Activated CD4-positive, CD25-positive, alpha-beta regulatory T cell treated with anti-CD3 and anti-CD28 coated beads, Interleukin-2, amount 50 U/mL, for 72 hours (primary cell): ENCODE data around the gene TEKT2.

ENCODE experiments used
- DNase-seq: peaks from one replicate; pipeline ENCODE4 v3.0.0; 2021

Gene TEKT2

DNA sequence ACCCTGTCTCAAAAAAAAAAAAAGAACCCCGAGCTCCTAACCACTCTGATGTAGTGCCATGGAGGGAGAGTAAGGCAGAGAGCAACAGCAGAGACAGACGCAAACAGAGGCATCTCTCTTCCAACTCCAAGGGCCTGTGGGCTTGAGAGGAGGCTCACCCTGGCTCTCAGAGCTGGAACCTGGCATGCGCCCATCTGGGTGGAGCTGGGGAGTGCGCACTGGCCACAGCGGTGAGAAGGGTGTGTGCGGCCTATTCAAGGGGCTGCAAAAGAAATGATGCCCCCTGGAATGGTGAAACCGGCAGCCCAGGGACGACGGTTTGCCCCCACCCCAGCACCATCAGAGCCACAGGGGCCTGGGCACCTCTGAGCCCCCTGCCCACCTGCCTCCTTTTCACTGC is 23.5 kb downstream of the TEKT2 start:
- no peak for DNase-seq

DNA sequence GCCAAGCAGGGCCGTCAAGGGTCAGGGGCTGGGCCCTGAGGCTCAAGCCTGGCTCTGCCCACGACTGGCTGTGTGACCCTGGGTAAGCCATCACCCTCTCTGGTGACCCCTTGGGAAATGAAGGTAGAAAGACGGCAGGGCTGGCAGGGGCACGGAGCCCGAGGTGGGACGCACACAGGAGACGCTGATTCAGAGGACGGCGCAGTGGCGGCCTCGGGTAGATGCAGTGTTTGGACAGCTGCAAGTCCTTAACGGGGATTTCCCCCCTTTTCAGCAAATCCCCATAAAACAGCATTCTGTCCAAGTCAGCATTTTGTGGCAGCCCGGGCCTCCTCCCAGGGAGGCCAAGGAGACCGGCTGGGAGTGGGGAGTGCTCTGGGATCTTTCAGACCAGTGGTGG is 24.4 kb downstream of the TEKT2 start:
- no peak for DNase-seq

DNA sequence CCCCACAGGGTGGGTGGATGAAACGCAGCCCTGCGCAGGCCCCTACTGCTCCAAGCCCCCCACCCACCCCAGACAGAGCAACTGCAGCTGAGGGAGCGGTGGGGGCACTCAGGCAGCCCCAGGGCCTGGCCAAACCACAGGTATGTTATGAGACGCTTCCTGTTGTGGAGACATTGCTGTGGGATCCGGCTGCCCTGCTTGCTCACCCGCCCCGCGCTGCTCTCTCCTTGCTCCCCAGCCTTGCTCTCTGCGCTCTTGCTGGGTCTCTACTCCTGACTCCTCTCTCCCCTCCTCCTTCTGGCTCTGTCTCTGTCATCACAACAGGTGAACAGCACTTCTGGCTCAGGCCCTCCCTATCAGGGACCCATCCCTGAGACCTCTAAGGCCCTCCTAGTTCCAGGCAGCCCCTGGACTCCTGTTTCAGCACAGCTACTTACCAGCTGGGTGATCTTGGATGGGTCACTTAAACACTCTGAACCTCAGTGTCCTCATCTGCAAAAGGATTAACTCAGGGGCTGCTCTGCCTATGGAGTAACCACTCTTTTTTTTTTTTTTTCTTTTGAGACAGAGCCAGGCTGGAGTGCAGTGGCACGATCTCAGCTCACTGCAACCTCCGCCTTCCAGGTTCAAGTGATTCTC is 25.3 kb downstream of the TEKT2 start:
- DNase-seq = no peak

DNA sequence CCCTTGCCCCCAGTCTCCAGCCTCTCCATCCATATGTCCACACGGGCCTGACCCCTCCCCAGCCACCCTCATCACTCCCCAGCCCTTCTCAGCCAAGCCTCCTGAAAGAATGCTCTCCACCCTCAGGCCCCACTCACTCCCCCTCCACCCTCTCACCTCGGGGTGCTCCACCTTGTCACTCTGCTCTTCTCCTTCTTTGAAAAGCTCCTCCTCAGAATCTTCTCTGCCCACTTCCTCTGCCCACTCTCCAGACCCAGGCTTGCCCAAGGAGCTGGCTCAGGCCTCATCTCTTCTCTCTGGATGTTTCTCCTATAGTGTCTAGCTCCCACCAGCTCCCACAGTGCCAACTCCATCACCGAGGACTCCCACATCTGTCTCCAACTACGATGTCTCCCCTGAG is 27.3 kb downstream of the TEKT2 start:
- DNase-seq = no peak

DNA sequence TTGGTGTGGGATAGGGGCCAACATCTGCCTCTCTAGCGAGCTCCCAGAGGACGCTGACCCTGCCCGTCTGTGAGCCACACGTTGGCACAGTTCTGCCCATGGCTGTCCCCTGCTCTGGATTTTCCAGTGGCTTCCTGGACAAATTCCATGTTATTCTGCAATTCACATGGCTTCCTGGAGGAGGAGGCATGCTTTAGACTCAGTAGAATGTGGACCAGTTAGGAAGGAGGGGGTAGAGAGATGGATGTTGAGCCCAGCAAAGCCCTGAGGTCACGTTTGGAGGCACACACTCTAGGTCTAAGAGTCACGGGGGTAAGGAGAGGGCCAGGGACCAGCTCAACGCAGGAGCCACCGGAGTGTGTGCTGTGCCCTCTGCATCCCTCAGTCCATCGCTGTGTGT is 28.9 kb downstream of the TEKT2 start:
- no peak for DNase-seq

DNA sequence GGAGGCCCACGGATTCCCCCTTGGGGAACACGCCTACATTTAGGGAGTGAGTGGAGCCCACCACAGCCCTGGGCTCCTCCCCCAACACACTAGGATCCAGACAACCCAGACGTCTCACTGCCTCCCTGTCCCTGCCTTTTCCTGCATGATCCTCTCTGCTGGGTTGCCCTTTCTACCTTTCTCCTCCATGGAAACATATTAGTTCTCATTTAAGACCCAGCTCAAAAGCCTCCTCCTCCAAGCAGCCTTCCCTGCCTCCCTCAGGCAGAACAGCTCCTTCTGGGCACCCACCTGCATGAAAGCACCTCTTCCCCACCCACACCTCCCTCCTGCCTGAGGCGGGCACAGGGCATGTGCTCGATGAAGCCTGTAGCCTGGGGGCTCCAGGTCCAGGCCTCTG is 30.5 kb downstream of the TEKT2 start:
- no peak for DNase-seq

DNA sequence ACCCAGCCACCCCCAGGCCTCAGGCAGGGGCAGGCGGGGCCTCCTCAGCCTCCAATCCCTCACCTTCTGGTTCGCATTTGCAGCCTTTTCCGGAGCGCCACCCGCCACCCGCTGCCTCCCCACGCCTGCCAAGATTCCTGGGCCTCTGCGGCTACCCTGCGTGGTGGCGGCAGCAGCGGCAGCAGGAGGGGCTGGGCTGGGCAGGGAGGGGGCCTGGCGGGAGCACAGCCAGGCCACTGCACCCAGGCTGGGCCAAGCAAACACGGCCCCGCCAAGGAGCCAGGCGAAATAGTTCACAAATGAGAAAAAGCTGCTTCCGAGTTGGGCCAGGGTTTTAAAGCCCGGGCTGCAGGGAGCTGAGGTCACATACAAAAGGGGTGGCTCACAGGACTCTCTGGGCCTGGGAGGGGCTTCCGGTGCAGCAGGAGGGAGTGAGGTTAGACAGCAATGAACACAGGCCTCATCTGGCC is 31.3 kb downstream of the TEKT2 start:
- no peak for DNase-seq

DNA sequence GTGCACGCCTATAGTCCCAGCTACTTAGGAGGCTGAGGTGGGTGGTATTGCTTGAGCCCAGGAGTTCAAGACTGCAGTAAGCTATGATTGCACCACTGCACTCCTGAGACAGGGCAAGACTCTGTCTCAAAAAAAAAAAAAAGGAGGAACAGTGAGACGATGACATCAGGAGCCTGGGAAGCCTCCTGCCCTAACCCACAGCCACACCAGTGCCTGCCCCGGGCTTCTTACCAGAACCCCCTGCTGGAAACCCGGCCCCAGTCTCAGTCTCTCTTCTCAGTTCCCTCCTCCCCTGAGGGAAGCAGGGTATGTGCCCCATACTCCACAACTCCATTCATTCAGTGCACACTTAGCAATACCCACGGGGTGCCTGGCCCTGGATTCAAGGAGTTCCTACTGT is 32.0 kb downstream of the TEKT2 start:
- no peak for DNase-seq

DNA sequence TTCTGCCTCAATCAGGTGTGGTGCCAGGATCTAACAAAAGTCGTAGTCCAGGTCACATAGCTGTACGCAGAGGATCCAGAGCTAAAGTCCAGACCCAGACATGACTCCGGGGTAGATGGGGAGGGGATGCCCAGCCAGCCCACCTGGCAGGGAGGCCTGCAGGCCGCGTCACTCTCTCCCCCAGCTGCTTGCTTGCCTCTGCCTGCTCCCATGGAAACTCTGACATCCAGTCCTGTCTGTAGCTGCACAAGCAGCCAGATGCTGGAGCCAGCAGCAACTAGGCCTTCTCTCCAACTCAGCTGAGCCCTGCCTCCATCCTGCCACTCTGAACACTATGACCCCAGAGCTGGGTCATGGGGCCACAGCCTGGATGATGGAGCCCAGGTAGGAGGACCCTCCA is 33.0 kb downstream of the TEKT2 start:
- DNase-seq = no peak

DNA sequence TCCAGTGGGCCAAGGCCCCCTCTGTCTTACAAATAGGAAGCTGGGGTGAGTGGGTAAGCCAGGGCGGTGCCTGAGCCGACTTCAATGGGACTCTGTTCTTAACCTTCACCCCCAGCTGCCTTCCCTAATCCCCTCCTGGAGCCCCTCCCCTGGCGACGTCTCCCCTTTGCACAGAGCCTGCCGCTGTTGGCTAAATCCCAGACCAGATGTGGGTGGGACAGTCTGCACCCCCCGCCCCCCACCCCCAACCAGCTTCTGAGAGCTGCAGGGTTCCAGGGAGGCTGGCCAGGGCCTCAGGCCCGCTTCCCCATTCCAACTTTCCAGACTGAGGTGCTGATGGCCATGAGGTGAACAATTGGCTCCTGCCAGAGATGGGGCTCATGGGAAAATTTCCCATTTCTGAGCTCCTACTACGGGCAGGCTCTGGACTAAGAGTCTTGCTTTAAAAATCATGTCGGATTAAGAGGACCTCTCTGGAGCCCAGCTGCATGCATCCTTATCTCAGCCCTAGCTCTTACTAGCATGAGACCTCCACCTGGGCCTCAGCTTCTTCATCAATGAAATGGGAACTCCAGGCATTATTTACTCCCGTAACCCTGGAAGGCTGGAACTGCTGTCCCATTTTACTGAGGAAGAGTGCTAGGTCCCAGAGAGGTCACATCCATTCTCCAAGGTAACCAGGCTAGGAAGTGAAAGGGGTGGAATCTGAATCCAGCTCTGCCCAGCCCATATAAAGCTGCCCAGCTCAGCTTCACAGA is 34.7 kb downstream of the TEKT2 start:
- DNase-seq = no peak

DNA sequence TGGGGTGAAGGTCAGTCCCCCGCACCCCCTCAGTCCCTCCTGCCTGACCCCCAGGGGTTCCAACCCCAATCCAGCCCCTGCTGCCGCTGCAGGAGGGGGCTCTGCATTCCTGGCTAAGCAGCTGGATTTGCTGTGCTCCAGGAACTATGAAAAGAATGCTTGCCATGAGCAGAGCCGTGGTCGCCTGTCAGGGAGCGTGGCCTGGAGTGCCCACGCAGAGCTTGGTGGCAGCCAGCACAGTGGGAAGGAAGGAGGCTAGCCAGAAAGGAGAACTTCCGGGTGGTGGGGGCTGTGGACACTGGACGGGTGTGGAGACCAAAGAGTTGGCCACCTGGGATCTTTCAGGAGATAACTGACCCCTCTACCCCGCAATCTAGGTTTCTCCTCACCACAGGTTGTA is 35.6 kb downstream of the TEKT2 start:
- no peak for DNase-seq

DNA sequence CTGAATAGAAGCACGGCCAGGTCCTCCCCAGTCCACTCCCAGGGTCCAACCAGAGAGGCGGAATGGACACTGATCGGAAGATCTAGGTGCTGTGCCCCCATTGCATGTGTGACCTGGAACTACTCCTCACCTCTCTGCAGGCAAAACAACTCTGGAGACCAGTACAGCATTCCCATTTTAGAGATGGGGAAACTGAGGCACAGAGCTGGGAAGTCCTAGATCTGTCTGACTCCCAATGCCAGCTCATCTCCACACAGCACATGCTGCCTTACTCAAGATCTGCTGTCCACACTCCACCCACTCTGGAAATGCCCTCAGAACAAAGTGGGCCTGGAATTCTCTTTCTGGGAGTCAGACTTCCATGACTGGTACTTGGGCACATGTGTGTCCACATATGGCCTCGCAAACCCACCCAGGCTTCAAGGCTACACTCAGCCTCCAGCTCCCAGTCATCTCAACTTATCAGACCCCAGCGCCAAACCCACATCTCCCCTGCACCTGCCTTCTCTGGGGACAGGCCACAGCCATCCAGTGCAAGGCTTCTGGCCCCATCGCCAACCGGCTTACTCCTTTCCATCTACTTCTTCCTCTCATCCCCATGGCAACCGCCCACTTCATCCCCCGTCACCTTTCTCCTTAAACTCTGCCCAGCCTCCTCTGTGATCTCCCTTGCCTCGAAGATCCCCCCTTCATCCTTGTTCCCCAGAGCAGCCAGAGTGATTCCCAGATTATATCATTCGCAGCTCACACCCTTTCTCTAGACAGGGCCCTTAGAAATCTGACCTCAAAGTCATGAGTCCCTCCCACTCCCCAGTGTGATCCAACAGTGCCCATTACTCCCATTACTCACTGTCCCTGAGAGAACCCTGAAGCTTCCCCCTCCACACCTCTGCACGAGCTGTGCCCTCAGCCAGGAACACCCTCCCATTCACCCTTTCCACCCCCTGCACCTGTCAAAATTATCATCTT is 38.5 kb downstream of the TEKT2 start:
- no peak for DNase-seq

DNA sequence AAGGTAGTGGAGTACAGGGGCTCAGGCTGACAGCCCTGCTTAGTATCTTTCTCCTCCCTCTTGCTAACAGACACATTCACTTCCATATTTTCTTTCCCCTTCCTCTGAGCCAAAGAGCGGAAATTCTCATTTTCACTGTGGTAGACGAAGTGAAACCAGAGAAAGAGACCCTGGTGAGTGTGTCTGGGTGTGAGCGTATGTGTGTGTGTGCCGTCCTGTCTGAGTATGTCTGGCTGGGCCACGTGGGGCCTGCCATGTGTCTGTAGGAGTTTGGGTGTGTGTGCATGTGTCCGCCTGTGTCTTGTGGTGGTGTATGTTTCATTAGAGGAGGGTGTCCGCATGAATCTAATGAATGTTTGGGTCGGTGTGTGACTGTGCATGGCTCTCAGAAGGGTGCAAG is 39.5 kb downstream of the TEKT2 start:
- DNase-seq = no peak

DNA sequence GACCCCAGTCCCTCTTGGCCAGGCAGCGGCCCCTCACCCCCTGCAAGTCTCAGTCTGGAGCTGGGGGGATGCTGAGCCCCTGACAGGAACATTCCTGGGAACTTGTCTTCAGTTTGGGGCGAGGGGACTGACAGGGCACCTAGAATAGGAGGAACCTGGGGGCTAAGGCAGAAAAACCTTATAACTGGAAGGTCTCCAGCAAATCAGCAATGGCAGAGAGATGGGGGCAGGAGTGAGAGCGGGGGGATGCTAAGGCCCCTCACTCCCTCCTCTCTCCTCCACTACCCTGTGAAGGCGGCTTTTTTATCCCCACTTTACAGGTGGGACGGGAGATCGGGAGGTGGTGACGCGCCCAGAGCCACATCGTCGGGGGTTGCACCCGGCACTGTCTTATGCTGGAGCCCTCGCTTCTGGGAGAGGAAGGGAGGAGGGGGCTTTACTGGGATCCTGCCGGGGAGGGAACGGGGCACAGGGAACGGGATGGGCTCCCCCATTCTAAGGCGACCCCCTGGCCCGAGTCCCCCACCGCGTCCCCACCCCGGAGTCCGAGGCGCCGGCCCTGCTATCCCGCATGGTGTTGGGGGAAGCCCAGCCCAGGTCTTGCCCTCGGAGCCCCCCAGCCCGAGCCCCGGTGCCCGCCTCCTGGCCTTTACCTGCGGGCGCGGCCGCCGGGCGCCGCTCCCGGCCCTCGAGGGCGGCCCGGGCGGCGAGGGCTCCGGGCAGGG is 40.7 kb downstream of the TEKT2 start:
- DNase-seq = no peak

DNA sequence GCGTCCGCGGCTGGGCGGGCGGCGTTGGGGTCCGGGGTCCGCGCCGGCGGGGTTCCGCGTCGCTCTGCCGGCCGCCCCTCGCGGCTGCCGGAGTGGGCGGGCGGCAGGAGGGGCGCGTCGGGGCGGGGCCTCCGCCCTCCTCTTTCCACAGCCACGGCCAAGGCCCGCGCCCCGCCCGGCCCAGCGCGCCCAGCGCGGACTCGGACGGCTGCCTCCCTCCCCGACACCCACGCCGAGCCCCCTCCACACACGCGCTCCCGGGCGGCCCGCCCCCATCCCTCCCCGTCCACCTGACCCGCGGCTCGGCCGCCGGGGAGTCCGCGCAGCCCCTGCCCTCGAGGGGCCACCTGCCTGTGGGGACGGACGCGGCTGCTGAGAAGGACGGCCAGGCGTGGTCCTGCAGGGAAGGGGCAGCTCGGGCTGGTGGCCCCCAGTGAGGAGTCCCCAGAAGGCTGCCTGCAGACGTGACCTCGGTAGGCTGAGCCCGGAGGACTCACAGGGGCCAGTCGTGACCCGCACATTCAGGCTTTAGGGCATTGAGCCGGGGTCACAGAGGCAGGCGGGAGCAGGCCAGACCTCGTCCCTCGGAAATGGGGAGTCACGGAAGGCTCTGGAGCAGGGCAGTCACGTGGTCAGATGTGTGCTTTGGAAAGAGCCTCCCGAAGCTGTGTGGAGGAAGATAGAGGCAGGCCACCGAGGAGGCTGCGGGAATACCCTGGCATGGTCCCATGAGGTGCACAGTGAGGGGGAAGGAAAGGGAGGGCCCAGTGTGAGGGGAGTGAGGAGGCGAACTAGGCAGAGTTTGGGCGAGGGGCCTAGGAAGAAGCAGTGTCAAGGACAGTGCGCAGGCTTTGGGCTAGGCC is 41.5 kb downstream of the TEKT2 start, which contains the start of gene COL8A2:
Gene COL8A2 (minus strand): TSS at position 94 of the 863 bp plus-strand sequence. CDS start 24,980 bp downstream, outside the sequence.
- no peak for DNase-seq

DNA sequence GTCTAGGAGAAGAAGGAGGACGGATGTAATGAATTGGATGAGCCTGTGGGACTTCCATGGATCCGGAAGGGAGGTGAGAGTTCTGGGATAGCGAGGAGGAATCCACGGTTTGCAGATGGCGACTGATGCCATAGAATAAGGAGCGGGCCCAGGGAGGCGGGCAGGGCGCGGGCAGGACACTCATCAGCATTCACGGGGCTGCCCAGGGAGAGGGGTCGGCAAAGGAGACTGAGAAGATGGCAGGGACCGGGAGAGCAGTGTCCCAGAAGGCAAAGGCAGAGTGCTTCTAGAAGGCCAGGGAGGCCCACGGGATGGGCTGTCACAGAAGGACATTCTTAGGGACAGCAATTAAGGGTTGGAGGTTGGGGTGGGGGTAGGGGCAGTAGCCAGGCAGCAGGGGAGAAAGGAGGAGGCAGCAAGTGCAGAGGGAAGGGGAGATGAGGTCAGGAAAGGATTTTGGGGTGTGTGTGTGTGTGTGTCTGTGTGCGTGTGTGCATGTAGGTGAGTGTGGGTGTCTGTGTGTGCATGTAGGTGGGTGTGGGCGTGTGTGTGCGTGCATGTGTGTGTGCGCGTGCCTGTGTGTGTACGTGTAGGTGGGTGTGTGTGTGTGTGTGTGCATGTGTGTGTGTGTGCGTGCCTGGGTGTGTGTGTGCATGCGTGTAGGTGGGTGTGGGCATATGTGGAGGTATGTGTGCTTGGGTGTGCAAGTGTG is 42.3 kb downstream of the TEKT2 start:
- DNase-seq = no peak

DNA sequence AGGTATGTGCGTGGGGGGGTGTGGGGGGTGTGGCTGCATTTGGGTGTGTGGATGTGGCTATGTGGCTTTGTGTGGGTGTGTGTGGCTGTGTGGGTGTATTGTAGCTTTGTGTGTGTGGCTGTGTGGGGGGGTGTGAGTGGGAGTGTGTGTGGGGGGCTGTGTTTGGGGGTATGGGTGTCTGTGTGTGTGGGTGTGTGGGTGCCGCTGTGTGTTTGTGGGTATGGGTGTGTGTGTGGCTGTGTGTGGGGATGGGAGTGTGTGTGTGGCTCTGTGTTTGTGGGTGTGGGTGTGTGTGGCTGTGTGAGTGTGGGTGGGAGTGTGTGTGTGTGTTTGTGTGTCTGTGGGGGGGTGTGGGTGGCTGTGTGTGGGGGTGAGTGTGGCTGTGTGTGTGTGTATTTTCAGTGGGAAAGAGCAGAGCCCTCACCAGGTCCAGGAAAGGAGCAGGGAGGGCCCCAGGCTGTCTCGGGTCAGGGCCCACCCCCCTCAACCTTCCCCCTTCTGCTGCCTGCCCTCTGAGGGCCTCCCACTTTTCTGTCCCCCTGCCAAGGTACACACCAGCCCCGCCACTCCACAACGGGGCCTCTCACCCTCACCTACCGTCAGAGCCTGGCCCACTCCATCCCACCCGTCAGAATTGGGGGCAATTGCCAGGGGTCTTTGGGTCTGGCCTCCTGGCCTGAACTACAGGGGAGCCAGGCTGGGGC is 43.1 kb downstream of the TEKT2 start:
- no peak for DNase-seq

DNA sequence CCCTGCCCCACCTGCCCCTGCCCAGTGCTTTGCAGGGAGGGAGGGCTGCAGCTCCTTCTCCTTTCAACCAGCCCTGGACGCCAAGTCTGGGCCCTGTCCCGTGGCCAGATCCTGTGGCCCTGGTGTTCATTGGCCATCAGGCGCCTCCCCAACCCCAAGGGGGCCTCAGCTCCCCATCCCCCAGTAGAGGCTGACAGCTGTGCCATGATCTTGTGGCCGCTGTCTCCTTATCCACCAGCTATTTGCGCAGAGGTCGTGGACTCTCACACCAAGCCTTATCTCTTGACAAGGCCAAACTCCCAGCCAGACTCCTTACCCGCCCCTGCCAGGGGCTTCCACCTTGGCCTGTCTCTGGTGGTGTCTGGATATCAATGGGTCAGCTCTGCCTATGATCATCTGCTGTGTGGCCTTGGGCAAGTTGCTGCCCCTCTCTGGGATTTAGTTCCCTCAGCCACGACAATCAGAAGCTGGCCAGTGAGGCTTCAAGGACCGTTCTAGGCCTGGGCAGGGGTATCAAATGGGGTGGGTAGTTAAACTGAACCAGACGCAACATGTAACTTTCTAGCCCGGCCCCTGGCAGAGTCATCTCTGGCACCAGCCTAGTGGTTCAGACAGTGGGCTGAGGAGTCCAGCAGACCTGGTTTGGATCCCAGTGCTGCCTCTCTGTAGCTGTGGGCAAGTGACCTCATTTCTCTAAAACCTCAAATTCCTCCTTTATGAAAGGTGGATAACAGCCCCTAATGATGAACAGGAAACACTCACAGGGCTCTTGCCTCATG is 44.4 kb downstream of the TEKT2 start:
- DNase-seq = no peak

DNA sequence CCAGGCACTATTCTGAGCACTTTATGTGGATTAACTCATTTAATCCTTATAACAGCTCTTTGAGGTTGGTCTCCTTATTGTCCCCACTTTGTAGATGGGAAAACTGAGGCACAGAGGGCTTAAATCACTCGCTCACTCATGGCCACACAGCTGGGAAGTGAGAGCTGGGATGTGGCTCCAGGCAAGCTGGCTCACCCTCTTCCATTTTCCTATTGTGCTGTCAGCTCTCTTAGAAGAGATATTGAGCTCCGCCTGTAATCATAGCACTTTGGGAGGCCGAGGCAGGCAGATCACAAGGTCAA is 45.0 kb downstream of the TEKT2 start:
- no peak for DNase-seq

DNA sequence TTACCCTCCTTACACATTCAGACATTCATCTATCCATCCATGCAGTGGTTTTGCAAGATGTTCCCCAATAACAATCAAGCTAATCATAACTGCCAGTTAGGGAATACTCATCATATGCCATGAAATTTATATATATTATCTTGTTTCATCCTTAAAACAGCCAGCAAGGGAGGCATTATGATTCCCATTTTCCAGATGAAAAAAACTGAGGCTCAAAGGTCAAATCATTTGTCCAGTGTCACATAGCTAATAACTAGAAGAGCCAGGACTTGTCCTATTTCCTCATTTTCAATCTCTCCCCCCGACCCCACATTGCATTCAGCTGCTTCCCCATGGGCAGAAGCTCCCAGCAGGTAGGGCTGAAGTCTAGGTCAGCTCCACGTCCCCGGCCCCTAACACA is 48.1 kb downstream of the TEKT2 start:
- DNase-seq = no peak
